Endothelial cell of umbilical vein (primary cell): ENCODE measurements around the gene RPRM. TPM values are rescaled to one million over a fixed set of nuclear protein-coding genes. Genes with fewer than 3 reads are reported as not detected.

Experiments
- BruUV-seq: library from RNA; stranded (reverse); fragments of 400-500 nt; replicated peaks from 2 replicates; lab custom pipeline; 2021; lab: Mats Ljungman, UMichigan
- CTCF ChIA-PET: fragments of 300-600, 350-600 bp; sonication (Branson Sonifier 250); formaldehyde crosslinking; loops from one replicate; lab custom pipeline; 2021; ENCODE audit warnings: antibody characterized with exemption, inconsistent platforms; lab: Charles Lee
- POLR2A ChIA-PET: fragments of 300-600, 350-600 bp; sonication (Branson Sonifier 250); formaldehyde crosslinking; loops from one replicate; lab custom pipeline; 2021; ENCODE audit warnings: antibody characterized with exemption, inconsistent platforms; lab: Charles Lee
- DNase-seq: peaks from one replicate; pipeline ENCODE4 v3.0.0-alpha.2; 2011; ENCODE audit warnings: low read depth, low spot score
- FAIRE-seq: peaks from 2 replicates; lab custom pipeline; 2011; peaks lifted over from hg19 to GRCh38; lab: Jason Lieb, UNC
- H2AFZ ChIP-seq: 2 replicates; pipeline ENCODE4 v1.6.0; 2012; ENCODE audit warnings: low read depth, low read length, control low read depth, inconsistent platforms
- H3K27ac ChIP-seq: 2 replicates; pipeline ENCODE4 v1.5.1; 2011; ENCODE audit warnings: low read depth, mild to moderate bottlenecking, control low read depth, low read length, moderate library complexity; ENCODE audit not compliant: insufficient read depth
- H3K27me3 ChIP-seq, 2 experiments: 2 replicates each; pipeline versions ENCODE4 v1.6.0 to v1.6.1; 2011; ENCODE audit warnings: low read length in 2 of 2, mixed read lengths in 1 of 2; ENCODE audit not compliant: control insufficient read depth in 2 of 2, insufficient read depth in 2 of 2
- H3K36me3 ChIP-seq, 2 experiments: 2 replicates in 1 of 2; 3 replicates in 1 of 2; pipeline ENCODE4 v1.5.1; 2011; ENCODE audit warnings: low read length in 2 of 2, mild to moderate bottlenecking in 1 of 2, moderate library complexity in 1 of 2; ENCODE audit not compliant: control insufficient read depth in 2 of 2, insufficient read depth in 2 of 2; ENCODE audit errors: extremely low read depth in 1 of 2
- H3K4me1 ChIP-seq: 3 replicates; pipeline ENCODE4 v1.5.1; 2011; ENCODE audit warnings: mild to moderate bottlenecking, low read length; ENCODE audit not compliant: control insufficient read depth, insufficient read depth; ENCODE audit errors: extremely low read depth
- H3K4me2 ChIP-seq: 2 replicates; pipeline ENCODE4 v1.6.1; 2011; ENCODE audit warnings: low read length, control low read depth, mixed read lengths; ENCODE audit not compliant: insufficient read depth
- H3K4me3 ChIP-seq, 3 experiments: fragments of 200-600 bp in 1 of 3; sonication (generic), shearing (Covaris generic) in 1 of 3; replicated peaks in 1 of 3; 2 replicates each; pipeline ENCODE4 v1.5.1; 2011 to 2016; ENCODE audit warnings: control low read depth in 3 of 3, low read length in 3 of 3, mild to moderate bottlenecking in 2 of 3, inconsistent platforms in 1 of 3, low read depth in 1 of 3, moderate library complexity in 1 of 3; ENCODE audit not compliant: insufficient read depth in 1 of 3
- H3K79me2 ChIP-seq: 2 replicates; pipeline ENCODE4 v1.6.0; 2012; ENCODE audit warnings: low read length, inconsistent platforms; ENCODE audit not compliant: control insufficient read depth, insufficient read depth
- H3K9ac ChIP-seq: replicated peaks from 2 replicates; pipeline ENCODE3; 2011; ENCODE audit warnings: low read length, control low read depth; ENCODE audit not compliant: insufficient read depth; ENCODE audit errors: extremely low read depth
- H3K9me1 ChIP-seq: replicated peaks from 3 replicates; pipeline ENCODE4 v1.6.0; 2011; ENCODE audit warnings: mild to moderate bottlenecking, low read length; ENCODE audit not compliant: control insufficient read depth, insufficient read depth; ENCODE audit errors: extremely low read depth
- H3K9me3 ChIP-seq: replicated peaks from 2 replicates; pipeline ENCODE4 v1.5.1; 2012; ENCODE audit warnings: low read length, inconsistent platforms; ENCODE audit not compliant: control insufficient read depth, insufficient read depth
- H4K20me1 ChIP-seq: replicated peaks from 2 replicates; pipeline ENCODE3; 2011; ENCODE audit warnings: mild to moderate bottlenecking, low read length; ENCODE audit not compliant: control insufficient read depth, insufficient read depth; ENCODE audit errors: extremely low read depth
- EZH2 ChIP-seq: IDR thresholded peaks from 2 replicates; pipeline ENCODE4 v1.6.1; 2012; ENCODE audit warnings: borderline replicate concordance, low read depth, mild to moderate bottlenecking, moderate library complexity, low read length, inconsistent platforms; ENCODE audit not compliant: severe bottlenecking
- FOS ChIP-seq: IDR thresholded peaks from 2 replicates; pipeline ENCODE4 v1.6.1; 2011; ENCODE audit warnings: mild to moderate bottlenecking, low read length, moderate library complexity, borderline replicate concordance; ENCODE audit not compliant: insufficient read depth
- GATA2 ChIP-seq: IDR thresholded peaks from 2 replicates; pipeline ENCODE4 v1.7.0; 2011; ENCODE audit warnings: low read depth, mild to moderate bottlenecking, moderate library complexity, mixed read lengths, low read length; ENCODE audit not compliant: insufficient read length, insufficient read depth
- JUN ChIP-seq: IDR thresholded peaks from 2 replicates; pipeline ENCODE4 v1.6.1; 2011; ENCODE audit warnings: borderline replicate concordance, low read depth; ENCODE audit not compliant: insufficient read length, insufficient read depth
- MAX ChIP-seq: IDR thresholded peaks from 2 replicates; pipeline ENCODE4 v1.6.1; 2011; ENCODE audit not compliant: insufficient read depth, insufficient read length
- MYC ChIP-seq: IDR thresholded peaks from one replicate; pipeline ENCODE4 v1.6.1; 2011; ENCODE audit warnings: mild to moderate bottlenecking, low read depth, low read length
- POLR2A ChIP-seq: IDR thresholded peaks from 2 replicates; pipeline ENCODE4 v1.6.1; 2012; ENCODE audit warnings: low read depth, mild to moderate bottlenecking, control low read depth, low read length
- POLR2AphosphoS5 ChIP-seq: IDR thresholded peaks from 2 replicates; pipeline ENCODE4 v1.6.1; 2012; ENCODE audit warnings: low read depth, mild to moderate bottlenecking, control low read depth, low read length, moderate library complexity; ENCODE audit not compliant: insufficient read depth
- dilution Hi-C: fragments of 300-500 bp; cut with MboI; formaldehyde crosslinking; loops from one replicate; pipeline ENCODE4 v1.15.0; 2019; ENCODE audit warnings: low sequenced_read_pairs; ENCODE audit not compliant: extremely low pct_ligation_motif_present
- intact Hi-C: fragments of 100-400 bp; cut with micrococcal nuclease; formaldehyde crosslinking; loops from one replicate; pipeline ENCODE4 v1.10.0; 2022
- polyA plus RNA-seq, 4 experiments: library from polyadenylated mRNA; depleted of rRNA in 3 of 4; stranded (reverse) in 3 of 4; unstranded in 1 of 4; fragments of >200 nt; gene quantifications; 2 replicates each; pipeline versions ENCODE4 v1.2.1 to v1.2.3, GENCODE V29; 2011 to 2012; ENCODE audit warnings: missing spikeins in 1 of 4
- total RNA-seq: library from RNA; stranded (reverse); gene quantifications from 2 replicates; pipeline ENCODE4 v1.2.3, GENCODE V29; 2021
- TF ChIP-seq, protein P1 (sequence below), 2 donors: IDR thresholded peaks; 1 replicate in 1 of 2; 2 replicates in 1 of 2; pipeline ENCODE4 v1.5.1; 2011; ENCODE audit warnings: low read length in 2 of 2, mild to moderate bottlenecking in 2 of 2, moderate library complexity in 2 of 2, control low read depth in 1 of 2, inconsistent platforms in 1 of 2, low read depth in 1 of 2; ENCODE audit not compliant: insufficient read depth in 1 of 2; ENCODE audit errors: extremely low read depth in 1 of 2

RPRM gene
- total and polyA plus RNA-seq, 2 donors (not counting 3 experiments of a cell fraction or from before 2014, with no cell fraction given), result not detected

- H3K27ac ChIP-seq, result no peak overlapping the region
- no peaks in the 10 kb centered on the region for H3K36me3 ChIP-seq
- H3K9me3 ChIP-seq, result no peaks in the 10 kb centered on the region
- peaks cover 23 to 32% of the 10 kb centered on the region in 2 experiments for H3K27me3 ChIP-seq
- no peak overlapping the region for H3K4me2 ChIP-seq
- dilution Hi-C loops (no loop called here), intact Hi-C loops (no loop called here)
- no peak overlapping the region for H2AFZ ChIP-seq
- no peaks in the 10 kb centered on the region for H3K79me2 ChIP-seq
- H3K4me1 ChIP-seq, result no peaks in the 10 kb centered on the region
- FAIRE-seq (no peak), DNase-seq (no peak)
- H3K9ac ChIP-seq, result no peak overlapping the region
- H4K20me1 ChIP-seq, result no peaks in the 10 kb centered on the region
- H3K4me3 ChIP-seq, result no peak overlapping the region
- H3K9me1 ChIP-seq, result no peaks in the 10 kb centered on the region
- BruUV-seq, result no TSS peak
- CTCF ChIA-PET, result interaction anchor here (2.8 kb wide), 1 partner anchor 734 kb away, joined by 8 read pairs; no protein-coding TSS in a partner anchor
- TF ChIP-seq POLR2A (no peak), POLR2AphosphoS5 (no peak), FOS (no peak), EZH2 (no peak)
- POLR2A ChIA-PET, result interaction anchor here (0.5 kb wide), 1 partner anchor 707 kb away, joined by 9 read pairs; no protein-coding TSS in a partner anchor
Observed at GRCh38 chr2:153476816-153477635, 1.5 kb downstream of the RPRM start.

GRCh38 chr2:153476491-153476815 lies 2.1 kb downstream of the RPRM start:
- Histone ChIP-seq H3K36me3 (no peaks in the 10 kb centered on the region), H3K27ac (no peak overlapping the region), H3K9ac (no peak overlapping the region), H3K4me2 (no peak overlapping the region), H3K9me1 (no peaks in the 10 kb centered on the region), H3K4me3 (no peak overlapping the region), H2AFZ (no peak overlapping the region), H3K79me2 (no peaks in the 10 kb centered on the region), H3K27me3 (peaks cover 23 to 32% of the 10 kb centered on the region in 2 experiments), H4K20me1 (no peaks in the 10 kb centered on the region), H3K9me3 (no peaks in the 10 kb centered on the region), H3K4me1 (no peaks in the 10 kb centered on the region)
- intact Hi-C loops, result no loop called here
- FAIRE-seq (no peak), DNase-seq (no peak)
- BruUV-seq, result no TSS peak
- ChIA-PET CTCF (no interaction called here), POLR2A (no interaction called here)
- dilution Hi-C loops, result no loop called here
- TF ChIP-seq FOS, result no peak
- no peak for TF ChIP-seq MAX
- TF ChIP-seq MYC, result no peak
- TF ChIP-seq POLR2AphosphoS5, result no peak
- TF ChIP-seq EZH2, result no peak
- no peak for TF ChIP-seq POLR2A
- TF ChIP-seq, protein P1, sequence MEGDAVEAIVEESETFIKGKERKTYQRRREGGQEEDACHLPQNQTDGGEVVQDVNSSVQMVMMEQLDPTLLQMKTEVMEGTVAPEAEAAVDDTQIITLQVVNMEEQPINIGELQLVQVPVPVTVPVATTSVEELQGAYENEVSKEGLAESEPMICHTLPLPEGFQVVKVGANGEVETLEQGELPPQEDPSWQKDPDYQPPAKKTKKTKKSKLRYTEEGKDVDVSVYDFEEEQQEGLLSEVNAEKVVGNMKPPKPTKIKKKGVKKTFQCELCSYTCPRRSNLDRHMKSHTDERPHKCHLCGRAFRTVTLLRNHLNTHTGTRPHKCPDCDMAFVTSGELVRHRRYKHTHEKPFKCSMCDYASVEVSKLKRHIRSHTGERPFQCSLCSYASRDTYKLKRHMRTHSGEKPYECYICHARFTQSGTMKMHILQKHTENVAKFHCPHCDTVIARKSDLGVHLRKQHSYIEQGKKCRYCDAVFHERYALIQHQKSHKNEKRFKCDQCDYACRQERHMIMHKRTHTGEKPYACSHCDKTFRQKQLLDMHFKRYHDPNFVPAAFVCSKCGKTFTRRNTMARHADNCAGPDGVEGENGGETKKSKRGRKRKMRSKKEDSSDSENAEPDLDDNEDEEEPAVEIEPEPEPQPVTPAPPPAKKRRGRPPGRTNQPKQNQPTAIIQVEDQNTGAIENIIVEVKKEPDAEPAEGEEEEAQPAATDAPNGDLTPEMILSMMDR (IDR thresholded peaks at IDR 0.05; ENCODE audit: extremely low read depth in 1 of 2, insufficient read depth in 1 of 2, low read depth in 1 of 2, low read length in 2 of 2), result no peak
- no peak for TF ChIP-seq JUN
- TF ChIP-seq GATA2, result no peak
